H1 (cell line): ENCODE results near the gene RAD9A. TPM values are rescaled to one million over a fixed set of nuclear protein-coding genes. Genes with fewer than 3 reads are reported as not detected.

Experiments
- ASH2L ChIP-seq: fragments of 200-600, 300-600 bp; sonication (generic); IDR thresholded peaks from one replicate; pipeline ENCODE4 v1.7.1; 2017; ENCODE audit warnings: low read length
- EZH2 ChIP-seq: fragments of 200-600 bp; sonication (generic); IDR thresholded peaks from 2 replicates; pipeline ENCODE4 v1.7.1; 2012; ENCODE audit warnings: low read depth, mild to moderate bottlenecking, moderate library complexity, low read length, inconsistent platforms; ENCODE audit not compliant: severe bottlenecking
- HDAC6 ChIP-seq: IDR thresholded peaks from one replicate; pipeline ENCODE4 v1.7.1; 2012; ENCODE audit warnings: low read depth, mild to moderate bottlenecking, inconsistent platforms, low read length, moderate library complexity
- POLR2AphosphoS5 ChIP-seq: IDR thresholded peaks from 2 replicates; pipeline ENCODE4 v1.6.1; 2011; ENCODE audit warnings: low read depth, low read length
- RBBP5 ChIP-seq: IDR thresholded peaks from 2 replicates; pipeline ENCODE4 v1.7.1; 2012; ENCODE audit warnings: low read depth, mild to moderate bottlenecking, inconsistent platforms, low read length, moderate library complexity, borderline replicate concordance
- RNF2 ChIP-seq: fragments of 200-900, 300-1000 bp; sonication (generic); IDR thresholded peaks from 2 replicates; pipeline ENCODE4 v1.7.1; 2016; ENCODE audit warnings: borderline replicate concordance, low read depth, mild to moderate bottlenecking, antibody characterized with exemption, low read length; ENCODE audit not compliant: poor library complexity, severe bottlenecking; ENCODE audit errors: missing control alignments
- SIX5 ChIP-seq: IDR thresholded peaks from 2 replicates; pipeline ENCODE4 v1.6.1; 2011; ENCODE audit warnings: mild to moderate bottlenecking, low read depth, low read length
- polyA plus RNA-seq, 7 experiments: library from polyadenylated mRNA; depleted of rRNA in 3 of 7; stranded (reverse) in 5 of 7; unstranded in 2 of 7; fragments of >200 nt in 5 of 7; fragments of 200-250 nt in 2 of 7; gene quantifications; 1 replicate in 5 of 7; 2 replicates in 1 of 7; 4 replicates in 1 of 7; pipeline versions ENCODE4 v1.2.1 to v1.2.3, GENCODE V29; 2011 to 2013; ENCODE audit warnings: missing spikeins in 2 of 7, mixed read lengths in 2 of 7
- total RNA-seq: library from RNA; stranded (reverse); fragmentation: NEBNext Ultra II Directional; extraction: Animal tissue kit (Norgen Biotek cat#: 25700); gene quantifications from 2 replicates; pipeline ENCODE4 v1.2.1, GENCODE V29; 2021
- TF ChIP-seq, protein P1 (sequence below), 3 experiments: IDR thresholded peaks; 1 replicate in 2 of 3; 2 replicates in 1 of 3; pipeline versions ENCODE4 v1.5.1 to v1.6.1; 2011; ENCODE audit warnings: low read length in 3 of 3, mild to moderate bottlenecking in 3 of 3, inconsistent platforms in 2 of 3, low read depth in 1 of 3, moderate library complexity in 1 of 3; ENCODE audit not compliant: insufficient read depth in 1 of 3; ENCODE audit errors: control extremely low read depth in 1 of 3
- TF ChIP-seq, protein P2 (sequence below): IDR thresholded peaks from 2 replicates; pipeline ENCODE4 v1.6.1; 2011; ENCODE audit warnings: low read length, improper control_type of control experiment

Gene RAD9A
- total and polyA plus RNA-seq, 2 of the 8 experiments (the other 6 are each of a cell fraction or from before 2014, with no cell fraction given), result 22.2 to 25.5 TPM

DNA sequence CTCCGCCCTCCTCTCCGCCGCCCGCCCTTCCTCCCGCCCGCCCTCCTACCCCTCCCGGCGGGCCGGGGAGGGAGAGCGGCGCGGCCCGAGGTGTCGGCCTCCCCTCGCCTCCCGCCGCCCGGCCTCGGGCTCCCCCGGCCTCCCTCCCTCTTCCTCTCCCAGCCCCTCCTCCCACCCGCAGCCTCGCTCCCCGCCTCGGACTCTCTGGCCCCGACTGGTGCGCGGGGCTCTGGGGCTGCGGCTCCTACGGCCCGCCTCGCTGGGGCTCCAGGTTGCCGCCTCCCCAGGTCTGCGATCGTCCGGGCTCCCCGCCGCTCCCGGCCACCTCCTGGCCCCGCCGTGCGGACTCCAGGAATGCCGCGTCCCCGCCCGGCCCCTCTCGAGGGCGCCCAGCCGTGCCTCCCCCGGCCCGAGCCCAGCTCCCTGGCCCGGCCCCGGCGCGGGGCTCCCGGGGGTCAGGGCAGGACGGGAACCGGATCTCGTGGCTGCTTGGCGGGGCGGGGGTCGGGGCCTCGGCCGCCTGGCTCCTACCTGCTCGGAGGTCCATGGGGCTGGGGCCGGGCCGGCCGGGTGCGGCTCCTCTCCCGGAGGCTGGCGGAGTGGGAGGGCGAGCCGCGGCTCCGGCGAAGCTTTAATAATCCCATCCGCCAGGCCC lies 18.7 kb upstream of the RAD9A start, which contains the start of gene CLCF1 (continued):
- TF ChIP-seq, protein P1, sequence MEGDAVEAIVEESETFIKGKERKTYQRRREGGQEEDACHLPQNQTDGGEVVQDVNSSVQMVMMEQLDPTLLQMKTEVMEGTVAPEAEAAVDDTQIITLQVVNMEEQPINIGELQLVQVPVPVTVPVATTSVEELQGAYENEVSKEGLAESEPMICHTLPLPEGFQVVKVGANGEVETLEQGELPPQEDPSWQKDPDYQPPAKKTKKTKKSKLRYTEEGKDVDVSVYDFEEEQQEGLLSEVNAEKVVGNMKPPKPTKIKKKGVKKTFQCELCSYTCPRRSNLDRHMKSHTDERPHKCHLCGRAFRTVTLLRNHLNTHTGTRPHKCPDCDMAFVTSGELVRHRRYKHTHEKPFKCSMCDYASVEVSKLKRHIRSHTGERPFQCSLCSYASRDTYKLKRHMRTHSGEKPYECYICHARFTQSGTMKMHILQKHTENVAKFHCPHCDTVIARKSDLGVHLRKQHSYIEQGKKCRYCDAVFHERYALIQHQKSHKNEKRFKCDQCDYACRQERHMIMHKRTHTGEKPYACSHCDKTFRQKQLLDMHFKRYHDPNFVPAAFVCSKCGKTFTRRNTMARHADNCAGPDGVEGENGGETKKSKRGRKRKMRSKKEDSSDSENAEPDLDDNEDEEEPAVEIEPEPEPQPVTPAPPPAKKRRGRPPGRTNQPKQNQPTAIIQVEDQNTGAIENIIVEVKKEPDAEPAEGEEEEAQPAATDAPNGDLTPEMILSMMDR (IDR thresholded peaks at IDR 0.05; ENCODE audit: control extremely low read depth in 1 of 3, insufficient read depth in 1 of 3, low read depth in 1 of 3, low read length in 3 of 3), result peak in 1 of 3 experiments; percentile 3; a peak in 1 of 4 replicates
- TF ChIP-seq RNF2 (peak; percentile 63), HDAC6 (no peak), EZH2 (no peak), ASH2L (no peak), POLR2AphosphoS5 (no peak), RBBP5 (peak; percentile 59; the same call in 1 of the 2 replicates), SIX5 (no peak)
- TF ChIP-seq, protein P2, sequence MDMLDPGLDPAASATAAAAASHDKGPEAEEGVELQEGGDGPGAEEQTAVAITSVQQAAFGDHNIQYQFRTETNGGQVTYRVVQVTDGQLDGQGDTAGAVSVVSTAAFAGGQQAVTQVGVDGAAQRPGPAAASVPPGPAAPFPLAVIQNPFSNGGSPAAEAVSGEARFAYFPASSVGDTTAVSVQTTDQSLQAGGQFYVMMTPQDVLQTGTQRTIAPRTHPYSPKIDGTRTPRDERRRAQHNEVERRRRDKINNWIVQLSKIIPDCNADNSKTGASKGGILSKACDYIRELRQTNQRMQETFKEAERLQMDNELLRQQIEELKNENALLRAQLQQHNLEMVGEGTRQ, result no peak
